Skeletal muscle tissue (tissue), 4 donors: ENCODE data around the gene NCEH1. TPM values are rescaled to one million over a fixed set of nuclear protein-coding genes. Genes with fewer than 3 reads are reported as not detected.
"Not testable (repeated sequence)": the region's sequence is repeated elsewhere in the genome, so short reads cannot be mapped to it uniquely, and the experiment has no call there.

ENCODE experiments used
- H3K27ac ChIP-seq: one replicate; pipeline ENCODE4 v1.7.0; 2013; ENCODE audit warnings: mild to moderate bottlenecking, low read depth, low read length, inconsistent platforms
- H3K27me3 ChIP-seq, 3 donors: one replicate each; pipeline ENCODE4 v1.7.0; 2013; ENCODE audit warnings: low read length in 3 of 3; ENCODE audit not compliant: control insufficient read depth in 3 of 3, insufficient read depth in 3 of 3
- H3K36me3 ChIP-seq, 3 donors: one replicate each; pipeline ENCODE4 v1.7.0; 2013; ENCODE audit warnings: low read length in 3 of 3; ENCODE audit not compliant: control insufficient read depth in 3 of 3, insufficient read depth in 3 of 3
- H3K4me1 ChIP-seq, 3 donors: one replicate each; pipeline ENCODE4 v1.7.0; 2013; ENCODE audit warnings: low read length in 3 of 3, mild to moderate bottlenecking in 3 of 3; ENCODE audit not compliant: control insufficient read depth in 3 of 3, insufficient read depth in 3 of 3
- H3K4me3 ChIP-seq, 3 donors: one replicate each; pipeline ENCODE4 v1.7.0; 2013; ENCODE audit warnings: low read length in 3 of 3
- H3K9ac ChIP-seq, 3 donors: one replicate each; pipeline ENCODE4 v1.7.0; 2013; ENCODE audit warnings: low read length in 3 of 3, mild to moderate bottlenecking in 3 of 3, moderate library complexity in 2 of 3, low read depth in 1 of 3
- H3K9me3 ChIP-seq, 3 donors: one replicate each; pipeline ENCODE4 v1.7.0; 2013; ENCODE audit warnings: low read length in 3 of 3; ENCODE audit not compliant: control insufficient read depth in 3 of 3
- total RNA-seq: library from RNA; depleted of rRNA; stranded (reverse); fragments of >200 nt; gene quantifications from one replicate; pipeline ENCODE4 v1.2.3, GENCODE V29; 2014
- donor health status: Osteomylitis.

The NCEH1 gene
- total RNA-seq, 1 donor from 2014 or later: 1.6 TPM

DNA sequence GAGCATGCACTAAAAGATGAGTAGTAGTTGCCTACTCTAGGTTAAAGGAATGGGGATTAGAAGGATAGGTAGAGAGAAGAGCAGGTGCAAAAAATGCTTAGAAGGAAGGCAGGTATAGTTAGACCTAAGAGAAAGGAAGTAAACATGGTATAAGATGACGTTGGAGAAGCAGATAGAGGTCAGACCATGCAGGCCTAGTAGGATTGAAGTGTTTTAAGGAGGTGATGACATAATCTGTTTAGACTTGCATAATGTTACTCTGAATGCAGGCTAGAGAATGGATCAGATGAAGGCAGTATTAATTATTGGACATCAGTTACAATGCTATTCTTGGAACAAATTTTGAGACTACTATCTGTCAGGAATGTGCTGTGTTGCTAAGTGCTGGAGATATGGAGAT, 28.6 kb upstream of the NCEH1 start:
- no peaks in the 10 kb centered on the region for H3K9me3 ChIP-seq
- H3K36me3 ChIP-seq: no peaks in the 10 kb centered on the region
- H3K9ac ChIP-seq: no peak overlapping the region
- H3K4me3 ChIP-seq: no peak overlapping the region
- no peaks in the 10 kb centered on the region for H3K4me1 ChIP-seq
- H3K27me3 ChIP-seq: no peaks in the 10 kb centered on the region
- no peak overlapping the region for H3K27ac ChIP-seq

DNA sequence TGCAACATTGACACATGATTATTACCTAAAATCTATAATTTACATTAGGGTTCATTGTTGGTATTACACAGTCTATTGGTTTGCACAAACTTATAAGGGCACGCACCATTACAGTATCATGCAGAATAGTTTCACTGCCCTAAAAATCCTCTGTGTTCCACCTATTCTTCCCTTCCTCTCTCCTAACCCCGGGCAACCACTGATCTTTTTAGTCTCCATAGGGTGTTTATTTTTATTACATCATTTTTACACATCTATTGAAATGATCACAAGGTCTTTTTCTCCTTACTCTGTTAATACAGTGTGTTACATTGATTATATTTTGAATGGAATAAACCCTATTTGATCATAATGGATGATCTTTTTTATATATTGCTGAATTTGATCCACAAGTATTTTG, 24.1 kb upstream of the NCEH1 start:
- no peaks in the 10 kb centered on the region for H3K36me3 ChIP-seq
- H3K27ac ChIP-seq: no peak overlapping the region
- H3K4me1 ChIP-seq: no peaks in the 10 kb centered on the region
- H3K27me3 ChIP-seq: no peaks in the 10 kb centered on the region
- no peaks in the 10 kb centered on the region for H3K9me3 ChIP-seq
- H3K4me3 ChIP-seq: no peak overlapping the region
- H3K9ac ChIP-seq: no peak overlapping the region

DNA sequence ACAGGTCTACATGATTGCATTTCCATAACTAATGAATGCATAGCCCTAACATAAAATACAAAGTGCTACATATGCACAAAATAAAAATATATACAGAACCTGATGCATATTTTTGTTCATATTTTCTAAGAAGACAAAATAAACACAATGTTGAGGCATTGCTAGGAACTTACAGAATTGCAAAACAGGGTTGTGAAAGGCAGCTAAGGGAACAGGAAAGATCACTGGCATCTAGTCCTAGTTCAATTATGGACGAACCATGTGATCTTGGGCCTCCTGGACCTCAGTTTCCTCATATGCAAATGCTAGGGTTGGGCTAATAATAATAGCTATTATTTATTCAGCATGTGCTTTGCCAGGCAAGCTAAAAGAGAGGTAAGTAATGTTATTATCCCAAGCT, 15.5 kb upstream of the NCEH1 start:
- Histone ChIP-seq H3K9ac (no peak overlapping the region), H3K4me3 (no peak overlapping the region), H3K9me3 (no peaks in the 10 kb centered on the region), H3K27ac (no peak overlapping the region), H3K27me3 (no peaks in the 10 kb centered on the region), H3K4me1 (no peaks in the 10 kb centered on the region), H3K36me3 (no peaks in the 10 kb centered on the region)

DNA sequence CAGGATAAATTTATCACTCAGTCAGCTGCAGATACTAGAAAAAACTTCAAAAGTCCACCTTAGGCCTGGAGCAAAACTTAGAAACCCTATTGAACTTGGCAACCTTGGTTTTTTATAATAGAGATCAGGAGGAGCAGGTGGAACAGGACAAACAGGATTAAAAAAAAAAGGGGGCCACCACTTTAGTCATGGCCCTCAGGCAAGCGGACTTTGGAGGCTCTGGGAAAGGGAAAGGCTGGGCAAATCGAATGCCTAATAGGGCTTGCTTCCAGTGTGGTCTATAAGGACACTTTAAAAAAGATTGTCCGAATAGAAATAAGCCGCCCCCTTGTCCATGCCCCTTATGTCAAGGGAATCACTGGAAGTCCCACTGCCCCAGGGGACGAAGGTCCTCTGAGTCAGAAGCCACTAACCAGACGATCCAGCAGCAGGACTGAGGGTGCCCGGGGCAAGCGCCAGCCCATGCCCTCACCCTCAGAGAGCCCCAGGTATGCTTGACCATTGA, 11.7 kb upstream of the NCEH1 start:
- H3K4me1 ChIP-seq, H3K27ac ChIP-seq, H3K9me3 ChIP-seq, H3K27me3 ChIP-seq, H3K4me3 ChIP-seq, H3K36me3 ChIP-seq, H3K9ac ChIP-seq: not testable (repeated sequence)

DNA sequence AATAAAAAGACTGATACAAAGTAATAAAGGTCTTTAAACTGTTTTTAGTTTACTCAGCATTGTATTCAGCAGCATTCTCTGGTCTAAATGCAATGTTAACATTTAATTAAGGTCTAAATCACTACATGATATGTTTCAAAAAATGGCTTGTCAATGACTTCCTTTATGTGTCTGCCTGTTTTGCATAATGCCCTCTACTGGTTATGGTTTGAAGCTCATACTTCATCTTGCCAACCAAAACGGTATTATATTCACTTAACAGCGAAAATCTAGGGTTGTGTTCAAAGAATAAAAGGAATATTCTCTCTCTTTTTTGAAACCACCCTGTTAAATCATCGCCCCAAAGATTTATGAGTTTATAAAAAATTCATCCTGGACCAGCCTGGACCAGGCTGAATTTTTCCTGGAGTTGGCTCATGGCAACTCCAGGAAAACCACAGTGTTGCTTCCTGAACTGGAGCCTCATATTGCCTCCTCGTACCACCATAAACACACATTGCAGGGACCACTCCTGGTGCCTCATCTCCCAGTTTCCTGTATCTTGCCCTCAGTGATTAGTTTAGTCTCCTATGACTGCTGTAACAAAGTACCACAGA, 6.7 kb upstream of the NCEH1 start:
- Histone ChIP-seq H3K4me1 (no peaks in the 10 kb centered on the region), H3K4me3 (no peak overlapping the region), H3K36me3 (no peaks in the 10 kb centered on the region), H3K9me3 (no peaks in the 10 kb centered on the region), H3K27me3 (no peaks in the 10 kb centered on the region), H3K27ac (no peak overlapping the region), H3K9ac (no peak overlapping the region)

DNA sequence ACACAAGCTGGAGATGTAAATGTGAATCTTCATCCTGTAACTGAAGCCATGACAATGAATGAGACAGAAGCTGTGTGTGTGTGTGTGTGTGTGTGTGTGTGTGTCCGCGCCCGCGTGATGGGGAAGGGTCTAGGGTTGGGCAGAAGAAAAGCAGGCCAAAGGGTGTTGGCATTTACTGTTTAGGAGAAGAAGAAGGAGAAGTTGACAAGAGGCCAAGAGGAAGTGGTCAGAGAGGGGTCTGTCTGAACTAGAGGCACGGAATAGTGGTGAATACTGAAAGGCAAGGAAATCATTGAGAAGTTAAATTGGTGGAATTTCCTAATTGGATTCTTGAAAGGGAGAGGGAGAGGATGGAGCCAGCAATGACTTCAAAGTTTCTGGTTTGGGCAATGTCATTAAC, 5.6 kb upstream of the NCEH1 start:
- H3K36me3 ChIP-seq: no peaks in the 10 kb centered on the region
- H3K4me3 ChIP-seq: no peak overlapping the region
- no peak overlapping the region for H3K27ac ChIP-seq
- H3K9ac ChIP-seq: no peak overlapping the region
- H3K4me1 ChIP-seq: peaks cover 0 to under 1% (median under 1%) of the 10 kb centered on the region in 3 donors
- H3K27me3 ChIP-seq: no peaks in the 10 kb centered on the region
- no peaks in the 10 kb centered on the region for H3K9me3 ChIP-seq

DNA sequence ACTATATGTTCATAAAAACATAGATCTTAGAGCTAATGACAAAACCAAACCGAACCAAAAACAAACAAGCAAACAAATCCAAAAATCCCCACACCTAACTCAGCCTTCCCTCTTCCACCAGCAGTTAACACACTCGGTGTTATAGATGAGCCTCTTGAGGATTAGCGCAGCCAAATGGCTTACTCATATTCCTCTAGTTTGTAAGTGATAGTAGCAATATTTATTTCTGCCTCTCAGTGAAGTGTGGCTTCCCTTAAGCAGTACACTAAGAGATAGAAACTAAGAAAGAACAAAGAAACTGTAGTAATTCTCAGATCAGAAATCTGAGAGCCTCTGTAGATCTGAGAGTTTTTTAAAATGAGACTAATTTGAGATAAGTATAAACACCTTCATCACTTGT, 2.4 kb upstream of the NCEH1 start:
- no peaks in the 10 kb centered on the region for H3K9me3 ChIP-seq
- no peak overlapping the region for H3K9ac ChIP-seq
- H3K36me3 ChIP-seq: no peaks in the 10 kb centered on the region
- no peaks in the 10 kb centered on the region for H3K27me3 ChIP-seq
- H3K4me3 ChIP-seq: no peak overlapping the region
- no peak overlapping the region for H3K27ac ChIP-seq
- peaks cover 10 to 23% (median 17%) of the 10 kb centered on the region in 3 donors for H3K4me1 ChIP-seq

DNA sequence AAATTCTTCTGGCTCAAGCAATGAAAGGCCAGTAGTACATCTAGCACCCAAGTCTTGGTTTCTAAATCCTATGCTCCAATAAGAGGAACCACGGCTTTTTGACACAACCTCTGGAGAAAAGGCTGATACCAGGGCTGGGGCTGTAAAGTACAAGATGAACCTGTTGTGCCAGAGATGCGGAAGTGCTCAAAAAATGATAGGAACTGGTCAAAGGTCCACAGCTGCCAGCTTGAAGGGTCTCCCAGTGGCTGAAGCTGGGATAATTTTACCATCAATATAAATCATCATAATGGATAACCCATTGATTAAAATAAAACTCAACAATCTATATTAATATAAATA, 558 bp upstream of the NCEH1 start:
- Histone ChIP-seq H3K4me1 (peaks cover 10 to 23% (median 17%) of the 10 kb centered on the region in 3 donors), H3K27ac (peak overlapping the region; percentile 88), H3K9me3 (no peaks in the 10 kb centered on the region), H3K27me3 (no peaks in the 10 kb centered on the region), H3K9ac (peak overlapping the region; percentile 84 to 93 (median 89)), H3K36me3 (no peaks in the 10 kb centered on the region), H3K4me3 (peak overlapping the region; percentile 95 to 98 (median 97))

DNA sequence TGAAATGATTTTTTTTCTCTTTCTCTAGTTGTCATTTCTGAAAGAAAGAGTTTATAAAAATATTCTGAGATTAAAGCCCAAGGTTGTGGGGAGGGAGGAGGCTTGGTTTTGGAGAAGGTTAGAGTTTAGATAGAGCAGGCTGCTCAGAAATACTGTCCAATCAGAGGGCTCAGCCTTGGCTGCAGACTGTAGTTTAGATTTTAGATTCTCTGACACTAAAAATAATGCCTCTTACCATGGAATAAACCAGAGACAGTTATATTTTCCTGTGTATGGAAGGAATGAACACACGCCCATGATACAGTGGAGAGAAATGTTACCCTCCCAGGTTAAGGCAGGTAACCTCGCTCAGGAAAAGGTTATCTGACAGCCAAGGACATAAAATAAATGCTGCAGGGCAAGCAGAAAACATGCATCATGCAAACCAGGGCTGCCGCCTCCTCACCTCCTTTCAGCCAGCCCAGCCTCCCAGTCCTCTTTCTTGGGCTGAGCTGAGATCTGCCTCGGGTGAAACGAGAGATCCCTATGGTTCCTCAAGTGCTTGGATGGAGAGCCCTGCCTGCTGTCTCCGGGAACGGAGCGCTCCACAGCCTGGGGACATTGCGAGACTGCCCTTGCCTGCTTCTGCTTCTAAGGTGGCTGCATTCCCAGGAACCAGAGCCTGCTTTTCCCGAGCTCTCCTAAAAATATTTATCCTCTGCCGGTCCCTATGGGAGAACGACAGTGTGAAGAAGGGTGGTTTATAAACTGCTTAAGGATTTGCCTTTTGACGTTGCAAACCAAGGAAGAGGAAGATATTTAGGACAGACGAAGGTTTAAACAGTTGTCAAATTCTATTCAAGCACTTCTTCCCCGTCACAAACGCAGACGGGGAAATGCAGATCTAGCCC, 848 bp downstream of the NCEH1 start:
- H3K9me3 ChIP-seq: no peaks in the 10 kb centered on the region
- no peaks in the 10 kb centered on the region for H3K27me3 ChIP-seq
- no peaks in the 10 kb centered on the region for H3K36me3 ChIP-seq
- H3K27ac ChIP-seq: peak overlapping the region; percentile 88
- peaks cover 10 to 23% (median 17%) of the 10 kb centered on the region in 3 donors for H3K4me1 ChIP-seq
- H3K4me3 ChIP-seq: peak overlapping the region; percentile 95 to 98 (median 97)
- H3K9ac ChIP-seq: peak overlapping the region; percentile 84 to 93 (median 89)
